ENCODE data around the gene GBA2. TPM values are rescaled to one million over a fixed set of nuclear protein-coding genes. Genes with fewer than 3 reads are reported as not detected.

GBA2 gene
- polyA plus RNA-seq, 1 of the 3 experiments (the other 2 are of a cell fraction), result 71.5 TPM

DNA sequence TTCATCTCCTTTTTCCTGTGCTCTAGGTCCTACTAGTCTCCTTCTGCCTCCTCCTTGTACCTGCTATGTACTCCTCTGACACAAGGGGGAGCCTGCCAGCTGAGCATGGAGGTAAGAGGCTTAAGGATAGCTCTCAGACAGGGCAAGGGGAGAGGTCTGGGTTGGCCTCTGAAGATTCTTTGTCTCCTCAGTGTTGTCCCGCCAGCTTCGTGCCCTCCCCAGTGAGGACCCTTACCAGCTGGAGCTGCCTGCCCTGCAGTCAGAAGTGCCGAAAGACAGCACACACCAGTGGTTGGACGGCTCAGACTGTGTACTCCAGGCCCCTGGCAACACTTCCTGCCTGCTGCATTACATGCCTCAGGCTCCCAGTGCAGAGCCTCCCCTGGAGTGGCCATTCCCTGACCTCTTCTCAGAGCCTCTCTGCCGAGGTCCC is 12.8 kb downstream of the GBA2 start (continued):
- TF ChIP-seq, protein P1, sequence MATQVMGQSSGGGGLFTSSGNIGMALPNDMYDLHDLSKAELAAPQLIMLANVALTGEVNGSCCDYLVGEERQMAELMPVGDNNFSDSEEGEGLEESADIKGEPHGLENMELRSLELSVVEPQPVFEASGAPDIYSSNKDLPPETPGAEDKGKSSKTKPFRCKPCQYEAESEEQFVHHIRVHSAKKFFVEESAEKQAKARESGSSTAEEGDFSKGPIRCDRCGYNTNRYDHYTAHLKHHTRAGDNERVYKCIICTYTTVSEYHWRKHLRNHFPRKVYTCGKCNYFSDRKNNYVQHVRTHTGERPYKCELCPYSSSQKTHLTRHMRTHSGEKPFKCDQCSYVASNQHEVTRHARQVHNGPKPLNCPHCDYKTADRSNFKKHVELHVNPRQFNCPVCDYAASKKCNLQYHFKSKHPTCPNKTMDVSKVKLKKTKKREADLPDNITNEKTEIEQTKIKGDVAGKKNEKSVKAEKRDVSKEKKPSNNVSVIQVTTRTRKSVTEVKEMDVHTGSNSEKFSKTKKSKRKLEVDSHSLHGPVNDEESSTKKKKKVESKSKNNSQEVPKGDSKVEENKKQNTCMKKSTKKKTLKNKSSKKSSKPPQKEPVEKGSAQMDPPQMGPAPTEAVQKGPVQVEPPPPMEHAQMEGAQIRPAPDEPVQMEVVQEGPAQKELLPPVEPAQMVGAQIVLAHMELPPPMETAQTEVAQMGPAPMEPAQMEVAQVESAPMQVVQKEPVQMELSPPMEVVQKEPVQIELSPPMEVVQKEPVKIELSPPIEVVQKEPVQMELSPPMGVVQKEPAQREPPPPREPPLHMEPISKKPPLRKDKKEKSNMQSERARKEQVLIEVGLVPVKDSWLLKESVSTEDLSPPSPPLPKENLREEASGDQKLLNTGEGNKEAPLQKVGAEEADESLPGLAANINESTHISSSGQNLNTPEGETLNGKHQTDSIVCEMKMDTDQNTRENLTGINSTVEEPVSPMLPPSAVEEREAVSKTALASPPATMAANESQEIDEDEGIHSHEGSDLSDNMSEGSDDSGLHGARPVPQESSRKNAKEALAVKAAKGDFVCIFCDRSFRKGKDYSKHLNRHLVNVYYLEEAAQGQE (IDR thresholded peaks at IDR 0.05; ENCODE audit: low read depth, low read length), result no peak
- TF ChIP-seq TAF1 (IDR thresholded peaks at IDR 0.05; ENCODE audit: borderline replicate concordance, low read depth, low read length) (no peak), TEAD4 (IDR thresholded peaks at IDR 0.05; ENCODE audit: borderline replicate concordance, insufficient read depth) (no peak)
- TF ChIP-seq, protein P2, sequence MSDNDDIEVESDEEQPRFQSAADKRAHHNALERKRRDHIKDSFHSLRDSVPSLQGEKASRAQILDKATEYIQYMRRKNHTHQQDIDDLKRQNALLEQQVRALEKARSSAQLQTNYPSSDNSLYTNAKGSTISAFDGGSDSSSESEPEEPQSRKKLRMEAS (IDR thresholded peaks at IDR 0.05; ENCODE audit: low read depth), result no peak

DNA sequence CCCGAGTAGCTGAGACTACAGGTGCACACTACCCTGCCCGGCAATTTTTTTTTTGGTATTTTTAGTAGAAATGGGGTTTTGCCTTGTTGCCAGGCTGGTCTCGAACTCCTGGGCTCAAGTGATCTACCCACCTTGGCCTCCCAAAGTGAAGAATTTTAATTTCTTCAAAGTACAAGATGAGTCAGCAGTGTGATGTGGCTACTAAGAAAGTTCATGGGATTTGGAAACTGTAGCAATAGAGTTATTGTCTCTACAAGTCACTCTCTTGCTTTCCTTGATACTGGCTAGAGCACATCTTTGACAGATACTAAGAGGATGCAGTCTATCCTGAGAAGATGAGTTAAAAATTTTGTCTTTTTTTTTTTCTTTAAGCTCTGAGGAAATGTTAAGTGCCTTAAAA is 14.9 kb downstream of the GBA2 start:
- POLR2A ChIA-PET, result interaction anchor here (1.0 to 1.2 kb wide), 2 partner anchors 11 to 21 kb away, joined by 3 read pairs; no protein-coding TSS in a partner anchor
- CTCF ChIA-PET, result interaction anchor here (0.8 to 6.5 kb wide), 5 partner anchors 13 to 148 kb away, joined by 3 to 88 read pairs (median 4); partner anchors contain the start of genes GBA2, MSMP and RGP1

More for the DNA sequence above, 14.9 kb downstream of the GBA2 start:
- Histone ChIP-seq H3K4me3 (ENCODE audit: low read depth in 2 of 2, low read length in 1 of 2) (peak overlapping the region in 1 of 2 experiments; percentile 96; a peak in 2 of 4 replicates), H3K27me3 (ENCODE audit: insufficient read depth) (no peaks in the 10 kb centered on the region), H3K9me2 (no peaks in the 10 kb centered on the region), H3K9ac (peak overlapping the region; percentile 94; the same call in 1 of the 2 replicates), H3K4me1 (ENCODE audit: control insufficient read depth in 1 of 2, insufficient read depth in 2 of 2, low read depth in 1 of 2, low read length in 1 of 2) (peaks cover 16 to 33% of the 10 kb centered on the region in 2 experiments), H3K4me2 (peak overlapping the region; percentile 84), H3K27ac (ENCODE audit: low read depth in 2 of 2, low read length in 1 of 2) (peak overlapping the region in 1 of 2 experiments; percentile 94; a peak in 2 of 4 replicates), H4K20me1 (ENCODE audit: insufficient read depth) (peaks cover 13% of the 10 kb centered on the region), H3F3A (replicated peaks; ENCODE audit: insufficient read depth) (peaks cover 65% of the 10 kb centered on the region), H3K79me2 (ENCODE audit: insufficient read depth) (peaks cover 56% of the 10 kb centered on the region), H3K36me3 (replicated peaks in 1 of 2; ENCODE audit: control insufficient read depth in 1 of 2, insufficient read depth in 2 of 2, low read length in 1 of 2) (peaks cover 44 to 52% of the 10 kb centered on the region in 2 experiments), H2AFZ (ENCODE audit: low read depth) (no peak overlapping the region), H3K9me3 (no peaks in the 10 kb centered on the region)
- 88% methylated on average over 3 of the region's 3 CpGs for WGBS (ENCODE audit: low lambda C conversion rate)
- DNase-seq, result no peak
- TF ChIP-seq POLR2AphosphoS5 (IDR thresholded peaks at IDR 0.05; ENCODE audit: low read depth, low read length), result no peak
- TF ChIP-seq NRF1 (IDR thresholded peaks at IDR 0.05; ENCODE audit: low read depth, low read length), result no peak
- no peak for TF ChIP-seq MXI1 (IDR thresholded peaks at IDR 0.05; ENCODE audit: low read depth, low read length)
- TF ChIP-seq, protein P3, sequence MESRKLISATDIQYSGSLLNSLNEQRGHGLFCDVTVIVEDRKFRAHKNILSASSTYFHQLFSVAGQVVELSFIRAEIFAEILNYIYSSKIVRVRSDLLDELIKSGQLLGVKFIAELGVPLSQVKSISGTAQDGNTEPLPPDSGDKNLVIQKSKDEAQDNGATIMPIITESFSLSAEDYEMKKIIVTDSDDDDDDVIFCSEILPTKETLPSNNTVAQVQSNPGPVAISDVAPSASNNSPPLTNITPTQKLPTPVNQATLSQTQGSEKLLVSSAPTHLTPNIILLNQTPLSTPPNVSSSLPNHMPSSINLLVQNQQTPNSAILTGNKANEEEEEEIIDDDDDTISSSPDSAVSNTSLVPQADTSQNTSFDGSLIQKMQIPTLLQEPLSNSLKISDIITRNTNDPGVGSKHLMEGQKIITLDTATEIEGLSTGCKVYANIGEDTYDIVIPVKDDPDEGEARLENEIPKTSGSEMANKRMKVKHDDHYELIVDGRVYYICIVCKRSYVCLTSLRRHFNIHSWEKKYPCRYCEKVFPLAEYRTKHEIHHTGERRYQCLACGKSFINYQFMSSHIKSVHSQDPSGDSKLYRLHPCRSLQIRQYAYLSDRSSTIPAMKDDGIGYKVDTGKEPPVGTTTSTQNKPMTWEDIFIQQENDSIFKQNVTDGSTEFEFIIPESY (IDR thresholded peaks at IDR 0.05; ENCODE audit: borderline replicate concordance, low read depth), result no peak
- no peak for TF ChIP-seq RFX5 (IDR thresholded peaks at IDR 0.05; ENCODE audit: low read length)
- no peak for TF ChIP-seq RCOR1 (IDR thresholded peaks at IDR 0.05; ENCODE audit: low read length)
- TF ChIP-seq FOSL2 (IDR thresholded peaks at IDR 0.05; ENCODE audit: borderline replicate concordance, low read depth), result no peak
- TF ChIP-seq TAF1 (IDR thresholded peaks at IDR 0.05; ENCODE audit: borderline replicate concordance, low read depth, low read length), result no peak
- TF ChIP-seq, protein P4, sequence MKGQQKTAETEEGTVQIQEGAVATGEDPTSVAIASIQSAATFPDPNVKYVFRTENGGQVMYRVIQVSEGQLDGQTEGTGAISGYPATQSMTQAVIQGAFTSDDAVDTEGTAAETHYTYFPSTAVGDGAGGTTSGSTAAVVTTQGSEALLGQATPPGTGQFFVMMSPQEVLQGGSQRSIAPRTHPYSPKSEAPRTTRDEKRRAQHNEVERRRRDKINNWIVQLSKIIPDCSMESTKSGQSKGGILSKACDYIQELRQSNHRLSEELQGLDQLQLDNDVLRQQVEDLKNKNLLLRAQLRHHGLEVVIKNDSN (IDR thresholded peaks at IDR 0.05; ENCODE audit: borderline replicate concordance, low read depth), result no peak
- no peak for TF ChIP-seq TCF12 (IDR thresholded peaks at IDR 0.05)
- TF ChIP-seq, protein P5, sequence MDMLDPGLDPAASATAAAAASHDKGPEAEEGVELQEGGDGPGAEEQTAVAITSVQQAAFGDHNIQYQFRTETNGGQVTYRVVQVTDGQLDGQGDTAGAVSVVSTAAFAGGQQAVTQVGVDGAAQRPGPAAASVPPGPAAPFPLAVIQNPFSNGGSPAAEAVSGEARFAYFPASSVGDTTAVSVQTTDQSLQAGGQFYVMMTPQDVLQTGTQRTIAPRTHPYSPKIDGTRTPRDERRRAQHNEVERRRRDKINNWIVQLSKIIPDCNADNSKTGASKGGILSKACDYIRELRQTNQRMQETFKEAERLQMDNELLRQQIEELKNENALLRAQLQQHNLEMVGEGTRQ (IDR thresholded peaks at IDR 0.05; ENCODE audit: borderline replicate concordance, low read depth, low read length), result no peak
- no peak for TF ChIP-seq RXRA (IDR thresholded peaks at IDR 0.05; ENCODE audit: borderline replicate concordance, low read depth)
- TF ChIP-seq FOXJ3 (CRISPR knock-in tag; IDR thresholded peaks at IDR 0.05), result no peak
- no peak for TF ChIP-seq FOXM1 (IDR thresholded peaks at IDR 0.05; ENCODE audit: low read depth)
- no peak for TF ChIP-seq CHD2 (IDR thresholded peaks at IDR 0.05; ENCODE audit: low read length, partially characterized antibody)
- no peak for TF ChIP-seq MEF2A (IDR thresholded peaks at IDR 0.05; ENCODE audit: borderline replicate concordance, low read depth)

All from SK-N-SH (cell line).